Measurements from ENCODE around the gene FGF14.
"Not testable (repeated sequence)": the region's sequence is repeated elsewhere in the genome, so short reads cannot be mapped to it uniquely, and the experiment has no call there.

The FGF14 gene

GRCh38 chr13:102190930-102191329 lies 210.9 kb downstream of the FGF14 start:
- DNase-seq, result no peak

GRCh38 chr13:102187313-102187712 lies 214.5 kb downstream of the FGF14 start:
- no peak for DNase-seq

- no peak for DNase-seq
These were observed 216.4 kb downstream of the FGF14 start for GRCh38 chr13:102185375-102185984.

GRCh38 chr13:102183509-102184182 lies 218.2 kb downstream of the FGF14 start:
- no peak for DNase-seq

GRCh38 chr13:102182170-102182569 lies 219.7 kb downstream of the FGF14 start:
- no peak for DNase-seq

GRCh38 chr13:102177431-102177830 lies 224.4 kb downstream of the FGF14 start:
- DNase-seq, result no peak

GRCh38 chr13:102176846-102177245 lies 225.0 kb downstream of the FGF14 start:
- no peak for DNase-seq

GRCh38 chr13:102172406-102172805 lies 229.4 kb downstream of the FGF14 start:
- DNase-seq, result no peak

GRCh38 chr13:102170305-102170704 lies 231.5 kb downstream of the FGF14 start:
- DNase-seq, result no peak

GRCh38 chr13:102169471-102170015 lies 232.3 kb downstream of the FGF14 start:
- no peak for DNase-seq

- no peak for DNase-seq
These were observed 249.1 kb downstream of the FGF14 start for GRCh38 chr13:102152790-102153189.

- DNase-seq, result no peak
These were observed 254.5 kb downstream of the FGF14 start for GRCh38 chr13:102147353-102147752.

- DNase-seq, result no peak
These were observed 256.1 kb downstream of the FGF14 start for GRCh38 chr13:102145750-102146149.

GRCh38 chr13:102142473-102142826 lies 259.4 kb downstream of the FGF14 start:
- no peak for DNase-seq

- no peak for DNase-seq
These were observed 260.0 kb downstream of the FGF14 start for GRCh38 chr13:102141625-102142472.

- no peak for DNase-seq
These were observed 262.2 kb downstream of the FGF14 start for GRCh38 chr13:102139626-102140025.

- no peak for DNase-seq
These were observed 263.1 kb downstream of the FGF14 start for GRCh38 chr13:102138635-102139190.

GRCh38 chr13:102137904-102138303 lies 263.9 kb downstream of the FGF14 start:
- DNase-seq, result not testable (repeated sequence)

- DNase-seq, result no peak
These were observed 265.0 kb downstream of the FGF14 start for GRCh38 chr13:102136735-102137296.

- no peak for DNase-seq
These were observed 269.0 kb downstream of the FGF14 start for GRCh38 chr13:102132777-102133295.

GRCh38 chr13:102131246-102131645 lies 270.6 kb downstream of the FGF14 start:
- DNase-seq, result no peak

GRCh38 chr13:102128216-102128810 lies 273.5 kb downstream of the FGF14 start:
- no peak for DNase-seq

Data from activated effector memory CD4-positive, alpha-beta T cell treated with anti-CD3 and anti-CD28 coated beads, Interleukin-2, amount 50 U/mL, for 16 hours (primary cell).